IMR-90 (cell line): ENCODE data around the gene TPPP. TPM values are rescaled to one million over a fixed set of nuclear protein-coding genes. Genes with fewer than 3 reads are reported as not detected.
"Not testable (repeated sequence)": the region's sequence is repeated elsewhere in the genome, so short reads cannot be mapped to it uniquely, and the experiment has no call there.

Experiments used
- ATAC-seq: fragments of 200-7000 bp; cut with Tn5 transposase; 2 replicates; pipeline ENCODE4 v1.9.1; 2020; ENCODE audit warnings: low read depth, mild to moderate bottlenecking, moderate library complexity
- BruUV-seq: library from RNA; stranded (reverse); fragments of 400-500 nt; replicated peaks from 2 replicates; lab custom pipeline; 2021; lab: Mats Ljungman, UMichigan
- CTCF ChIA-PET: fragments of 300-600 bp; formaldehyde crosslinking; extraction: SDS; loops from one replicate; lab custom pipeline; 2021; ENCODE audit warnings: antibody characterized with exemption; lab: Yijun Ruan, JAX
- POLR2A ChIA-PET: fragments of 300-600 bp; sonication (Branson Sonifier 250); formaldehyde crosslinking; loops from one replicate; lab custom pipeline; 2022; ENCODE audit warnings: antibody characterized with exemption; ENCODE audit not compliant: unreplicated experiment; lab: Charles Lee
- DNase-seq: peaks from one replicate; pipeline ENCODE4 v3.0.0; 2013
- H2AFZ ChIP-seq: replicated peaks from 2 replicates; pipeline ENCODE3; 2013; ENCODE audit warnings: low read length, mild to moderate bottlenecking; ENCODE audit not compliant: poor library complexity
- H2AK5ac ChIP-seq: 2 replicates; pipeline ENCODE4 v1.6.1; 2013; ENCODE audit warnings: low read depth, low read length, inconsistent platforms
- H2AK9ac ChIP-seq: replicated peaks from 2 replicates; pipeline ENCODE3; 2013; ENCODE audit warnings: mild to moderate bottlenecking, low read depth, low read length, moderate library complexity; ENCODE audit not compliant: poor library complexity
- H2BK120ac ChIP-seq: 2 replicates; pipeline ENCODE4 v1.6.1; 2013; ENCODE audit warnings: low read depth, low read length, inconsistent platforms
- H2BK15ac ChIP-seq: 3 replicates; pipeline ENCODE4 v1.6.1; 2013; ENCODE audit warnings: low read depth, low read length, inconsistent platforms
- H2BK20ac ChIP-seq: 2 replicates; pipeline ENCODE4 v1.6.1; 2013; ENCODE audit warnings: low read depth, mild to moderate bottlenecking, inconsistent platforms, low read length, moderate library complexity
- H2BK5ac ChIP-seq: 2 replicates; pipeline ENCODE4 v1.6.1; 2013; ENCODE audit warnings: mild to moderate bottlenecking, low read depth, low read length, inconsistent platforms; ENCODE audit not compliant: poor library complexity, severe bottlenecking
- H3K14ac ChIP-seq: replicated peaks from 2 replicates; pipeline ENCODE4 v1.6.1; 2013; ENCODE audit warnings: low read depth, low read length, inconsistent platforms
- H3K18ac ChIP-seq: 2 replicates; pipeline ENCODE4 v1.6.1; 2013; ENCODE audit warnings: low read depth, low read length, control low read depth
- H3K23ac ChIP-seq: 2 replicates; pipeline ENCODE4 v1.6.1; 2013; ENCODE audit warnings: low read depth, low read length, inconsistent platforms
- H3K27ac ChIP-seq: 2 replicates; pipeline ENCODE4 v1.5.1; 2013; ENCODE audit warnings: mild to moderate bottlenecking, control low read depth, low read length; ENCODE audit not compliant: insufficient read depth
- H3K27me3 ChIP-seq: 2 replicates; pipeline ENCODE4 v1.6.1; 2013; ENCODE audit warnings: low read length; ENCODE audit not compliant: control insufficient read depth, insufficient read depth
- H3K36me3 ChIP-seq: 2 replicates; pipeline ENCODE4 v1.6.1; 2013; ENCODE audit warnings: low read length, mixed read lengths; ENCODE audit not compliant: control insufficient read depth, insufficient read depth
- H3K4ac ChIP-seq: 2 replicates; pipeline ENCODE4 v1.6.1; 2013; ENCODE audit warnings: low read depth, low read length, inconsistent platforms
- H3K4me1 ChIP-seq: 2 replicates; pipeline ENCODE4 v1.6.1; 2013; ENCODE audit warnings: low read length, mixed read lengths; ENCODE audit not compliant: control insufficient read depth, insufficient read depth
- H3K4me2 ChIP-seq: 2 replicates; pipeline ENCODE4 v1.6.1; 2013; ENCODE audit warnings: low read depth, mild to moderate bottlenecking, control low read depth, low read length, moderate library complexity
- H3K4me3 ChIP-seq: 2 replicates; pipeline ENCODE4 v1.5.1; 2013; ENCODE audit warnings: low read depth, mild to moderate bottlenecking, control low read depth, low read length, moderate library complexity; ENCODE audit not compliant: insufficient read depth
- H3K56ac ChIP-seq: 2 replicates; pipeline ENCODE4 v1.6.1; 2013; ENCODE audit warnings: low read length, inconsistent platforms; ENCODE audit not compliant: insufficient read depth; ENCODE audit errors: extremely low read depth
- H3K79me1 ChIP-seq, 2 experiments: 2 replicates each; pipeline ENCODE4 v1.6.1; 2013; ENCODE audit warnings: low read length in 2 of 2, inconsistent platforms in 1 of 2, low read depth in 1 of 2
- H3K9ac ChIP-seq: 2 replicates; pipeline ENCODE4 v1.6.1; 2013; ENCODE audit warnings: low read depth, low read length, control low read depth
- H3K9me1 ChIP-seq: 2 replicates; pipeline ENCODE4 v1.6.1; 2013; ENCODE audit warnings: low read length, inconsistent platforms; ENCODE audit not compliant: insufficient read depth
- H3K9me3 ChIP-seq: 2 replicates; pipeline ENCODE4 v1.6.1; 2013; ENCODE audit warnings: low read length; ENCODE audit not compliant: control insufficient read depth, insufficient read depth
- H4K20me1 ChIP-seq: 2 replicates; pipeline ENCODE4 v1.6.1; 2013; ENCODE audit warnings: low read length, inconsistent platforms; ENCODE audit not compliant: insufficient read depth
- H4K5ac ChIP-seq: 2 replicates; pipeline ENCODE4 v1.6.1; 2013; ENCODE audit warnings: mild to moderate bottlenecking, low read depth, low read length, control low read depth
- H4K8ac ChIP-seq, 2 experiments: 2 replicates each; pipeline ENCODE4 v1.6.1; 2013; ENCODE audit warnings: low read depth in 2 of 2, low read length in 2 of 2, control low read depth in 1 of 2, inconsistent platforms in 1 of 2
- H4K91ac ChIP-seq: 2 replicates; pipeline ENCODE4 v1.6.1; 2013; ENCODE audit warnings: low read depth, low read length, inconsistent platforms; ENCODE audit not compliant: insufficient read depth
- WGBS, 2 experiments: methylation state at CpG; one replicate each; pipeline versions ENCODE4 v1.1.5 to v1.1.7; 2013; ENCODE audit warnings: missing lambda C conversion rate in 2 of 2; ENCODE audit not compliant: insufficient read length in 1 of 2; ENCODE audit errors: extremely low coverage in 2 of 2; 5-methylcytosine and 5-hydroxymethylcytosine counted together
- dilution Hi-C: fragments of 300-500 bp; cut with HindIII; formaldehyde crosslinking; loops from one replicate; pipeline ENCODE4 v1.14.3; 2018; ENCODE audit warnings: low sequenced_read_pairs; ENCODE audit not compliant: unreplicated experiment
- in situ Hi-C: fragments of 300-500 bp; cut with MboI; formaldehyde crosslinking; loops from 3 replicates; pipeline ENCODE4 v1.14.3; 2019; ENCODE audit warnings: low sequenced_read_pairs, inconsistent platforms, mixed read lengths
- intact Hi-C: fragments of 100-400 bp; cut with micrococcal nuclease; formaldehyde crosslinking; loops from 2 replicates; pipeline ENCODE4 v1.10.0; 2022
- polyA plus RNA-seq, 3 experiments: library from polyadenylated mRNA; depleted of rRNA; stranded (reverse); fragments of >200 nt; gene quantifications; 2 replicates each; pipeline ENCODE4 v1.2.3, GENCODE V29; 2012; ENCODE audit warnings: low replicate concordance in 1 of 3
- total RNA-seq: library from RNA; depleted of rRNA; stranded (reverse); fragments of >200 nt; gene quantifications from 2 replicates; pipeline ENCODE4 v1.2.3, GENCODE V29; 2012

Gene TPPP
- total and polyA plus RNA-seq, 2 of the 4 experiments (the other 2 are of a cell fraction), result under 0.01 to 0.07 TPM

- H2AK5ac ChIP-seq, H3K14ac ChIP-seq, H3K18ac ChIP-seq, H3K4me1 ChIP-seq, H4K91ac ChIP-seq, H3K4me3 ChIP-seq, H4K20me1 ChIP-seq, H3K56ac ChIP-seq, intact Hi-C loops, BruUV-seq, H3K79me1 ChIP-seq, H3K9me3 ChIP-seq, POLR2A ChIA-PET, H3K4ac ChIP-seq, H3K4me2 ChIP-seq, H2BK15ac ChIP-seq, dilution Hi-C loops, H3K9ac ChIP-seq, ATAC-seq, H3K36me3 ChIP-seq, H2BK5ac ChIP-seq, CTCF ChIA-PET, H3K27me3 ChIP-seq, H3K27ac ChIP-seq, H2AK9ac ChIP-seq, H3K23ac ChIP-seq, H2BK20ac ChIP-seq, H4K8ac ChIP-seq, in situ Hi-C loops, H2AFZ ChIP-seq, H4K5ac ChIP-seq, H3K9me1 ChIP-seq, DNase-seq, H2BK120ac ChIP-seq: not testable (repeated sequence)
- no CpG with 5 or more reads among the region's 6 CpGs for WGBS, 2 experiments
These were observed 30.7 kb upstream of the TPPP start for GRCh38 chr5:723865-724264.

- H3K4ac ChIP-seq, in situ Hi-C loops, H2AFZ ChIP-seq, CTCF ChIA-PET, BruUV-seq, H4K8ac ChIP-seq, H4K5ac ChIP-seq, H3K27me3 ChIP-seq, H3K4me2 ChIP-seq, H4K91ac ChIP-seq, dilution Hi-C loops, H3K18ac ChIP-seq, H3K4me3 ChIP-seq, H3K9me3 ChIP-seq, DNase-seq, POLR2A ChIA-PET, H3K9ac ChIP-seq, H3K79me1 ChIP-seq, H3K14ac ChIP-seq, H2BK5ac ChIP-seq, H2BK15ac ChIP-seq, H3K27ac ChIP-seq, H3K56ac ChIP-seq, H2BK20ac ChIP-seq, H2BK120ac ChIP-seq, H3K4me1 ChIP-seq, H3K23ac ChIP-seq, intact Hi-C loops, H3K9me1 ChIP-seq, H3K36me3 ChIP-seq, H2AK9ac ChIP-seq, H4K20me1 ChIP-seq, H2AK5ac ChIP-seq, ATAC-seq: not testable (repeated sequence)
- no CpG with 5 or more reads among the region's 4 CpGs for WGBS, 2 experiments
These were observed 30.2 kb upstream of the TPPP start for GRCh38 chr5:723309-723708.
